ENCODE results near the gene SFXN1. TPM values are rescaled to one million over a fixed set of nuclear protein-coding genes. Genes with fewer than 3 reads are reported as not detected.

SFXN1 gene
- total RNA-seq, 1 donor from 2014 or later = 123 TPM

- FAIRE-seq = no peak
These were observed 78.4 kb downstream of the SFXN1 start for GRCh38 chr5:175556794-175557193.

GRCh38 chr5:175557778-175558177, 79.4 kb downstream of the SFXN1 start:
- Histone ChIP-seq H3K27me3 (ENCODE audit: control insufficient read depth, insufficient read depth, low read length) (no peaks in the 10 kb centered on the region), H3K4me3 (ENCODE audit: low read depth, low read length) (no peak overlapping the region), H3K36me3 (ENCODE audit: control insufficient read depth, insufficient read depth, low read length) (no peaks in the 10 kb centered on the region)
- FAIRE-seq (no peak), DNase-seq (ENCODE audit: low read depth) (no peak)
- no peak for TF ChIP-seq CTCF (IDR thresholded peaks at IDR 0.05; ENCODE audit: insufficient read depth, low read length, severe bottlenecking)

More at GRCh38 chr5:175556794-175557193, 78.4 kb downstream of the SFXN1 start:
- TF ChIP-seq CTCF (IDR thresholded peaks at IDR 0.05; ENCODE audit: insufficient read depth, low read length, severe bottlenecking) = no peak
- DNase-seq (ENCODE audit: low read depth) = no peak
- no peak overlapping the region for H3K4me3 ChIP-seq (ENCODE audit: low read depth, low read length)
- H3K36me3 ChIP-seq (ENCODE audit: control insufficient read depth, insufficient read depth, low read length) = no peaks in the 10 kb centered on the region
- H3K27me3 ChIP-seq (ENCODE audit: control insufficient read depth, insufficient read depth, low read length) = no peaks in the 10 kb centered on the region

GRCh38 chr5:175558801-175559480, 80.6 kb downstream of the SFXN1 start:
- TF ChIP-seq CTCF (IDR thresholded peaks at IDR 0.05; ENCODE audit: insufficient read depth, low read length, severe bottlenecking) = no peak
- Histone ChIP-seq H3K27me3 (ENCODE audit: control insufficient read depth, insufficient read depth, low read length) (no peaks in the 10 kb centered on the region), H3K36me3 (ENCODE audit: control insufficient read depth, insufficient read depth, low read length) (no peaks in the 10 kb centered on the region), H3K4me3 (ENCODE audit: low read depth, low read length) (no peak overlapping the region)
- DNase-seq (ENCODE audit: low read depth) (no peak), FAIRE-seq (no peak)

GRCh38 chr5:175560011-175560410, 81.7 kb downstream of the SFXN1 start:
- no peaks in the 10 kb centered on the region for H3K36me3 ChIP-seq (ENCODE audit: control insufficient read depth, insufficient read depth, low read length)
- DNase-seq (ENCODE audit: low read depth) = no peak
- no peak overlapping the region for H3K4me3 ChIP-seq (ENCODE audit: low read depth, low read length)
- TF ChIP-seq CTCF (IDR thresholded peaks at IDR 0.05; ENCODE audit: insufficient read depth, low read length, severe bottlenecking) = no peak
- FAIRE-seq = no peak
- H3K27me3 ChIP-seq (ENCODE audit: control insufficient read depth, insufficient read depth, low read length) = no peaks in the 10 kb centered on the region

- DNase-seq (ENCODE audit: low read depth) = no peak
- no peak for FAIRE-seq
- H3K4me3 ChIP-seq (ENCODE audit: low read depth, low read length) = no peak overlapping the region
These were observed 82.7 kb downstream of the SFXN1 start for GRCh38 chr5:175561085-175561484.

More at GRCh38 chr5:175561085-175561484, 82.7 kb downstream of the SFXN1 start:
- no peaks in the 10 kb centered on the region for H3K27me3 ChIP-seq (ENCODE audit: control insufficient read depth, insufficient read depth, low read length)
- H3K36me3 ChIP-seq (ENCODE audit: control insufficient read depth, insufficient read depth, low read length) = no peaks in the 10 kb centered on the region
- TF ChIP-seq CTCF (IDR thresholded peaks at IDR 0.05; ENCODE audit: insufficient read depth, low read length, severe bottlenecking) = no peak

Measured in bronchial epithelial cell (primary cell).